Measurements from ENCODE around the gene CFLAR.

DNA sequence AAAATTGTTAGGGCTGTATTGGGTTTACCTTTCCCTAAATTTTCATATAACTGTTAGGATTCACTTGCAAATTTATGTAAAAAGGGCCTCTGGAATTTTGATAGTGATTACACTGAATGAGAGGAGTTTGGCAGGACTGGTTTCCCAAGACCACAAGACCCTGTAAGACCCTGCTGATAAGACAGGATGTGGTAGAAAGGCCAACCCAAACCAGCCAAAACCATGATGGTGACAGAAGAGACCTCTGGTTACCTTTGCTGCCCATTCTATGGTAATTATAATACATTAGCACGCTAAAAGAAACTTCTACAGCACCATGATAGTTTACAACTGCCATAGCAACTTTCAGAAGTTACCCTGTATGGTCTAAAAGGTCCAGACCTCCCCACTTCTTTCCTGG lies 58.7 kb downstream of the CFLAR start:
- TF ChIP-seq ZNF565 (CRISPR knock-in tag; conservative IDR thresholded peaks at IDR 0.05; ENCODE audit: low read depth) (no peak), ZFP30 (CRISPR knock-in tag; IDR thresholded peaks at IDR 0.05) (no peak), TOX (CRISPR knock-in tag; IDR thresholded peaks at IDR 0.05; ENCODE audit: borderline replicate concordance) (no peak)
